Fibroblast of skin of left biceps (primary cell): ENCODE results near the gene PTPN4.

Experiments used
- DNase-seq, 2 experiments: peaks; one replicate each; pipeline ENCODE4 v3.0.0-alpha.2; 2013; ENCODE audit warnings: low read depth in 2 of 2

PTPN4 gene

GRCh38 chr2:119808516-119809147 lies 48.9 kb downstream of the PTPN4 start:
- DNase-seq, result no peak

- DNase-seq, result peak in 1 of 2 experiments; percentile 29
Measured at GRCh38 chr2:119809339-119810048, 49.8 kb downstream of the PTPN4 start.

GRCh38 chr2:119810049-119810630 lies 50.4 kb downstream of the PTPN4 start:
- DNase-seq, result no peak

- no peak for DNase-seq
Measured at GRCh38 chr2:119814216-119814615, 54.5 kb downstream of the PTPN4 start.

GRCh38 chr2:119818792-119819191 lies 59.1 kb downstream of the PTPN4 start:
- DNase-seq, result no peak

GRCh38 chr2:119819846-119820245 lies 60.1 kb downstream of the PTPN4 start:
- peak in 1 of 2 experiments; percentile 4 for DNase-seq

- DNase-seq, result peak; percentile 96 to 97
Measured at GRCh38 chr2:119820275-119820674, 60.6 kb downstream of the PTPN4 start.

GRCh38 chr2:119821266-119821665 lies 61.5 kb downstream of the PTPN4 start:
- no peak for DNase-seq

GRCh38 chr2:119823734-119824334 lies 64.1 kb downstream of the PTPN4 start:
- DNase-seq, result peak in 1 of 2 experiments; percentile 4

GRCh38 chr2:119826370-119826961 lies 66.7 kb downstream of the PTPN4 start:
- DNase-seq, result peak in 1 of 2 experiments; percentile 4

- no peak for DNase-seq
Measured at GRCh38 chr2:119827866-119828507, 68.3 kb downstream of the PTPN4 start.

GRCh38 chr2:119836455-119837142 lies 76.9 kb downstream of the PTPN4 start:
- DNase-seq, result no peak

- no peak for DNase-seq
Measured at GRCh38 chr2:119837350-119837749, 77.6 kb downstream of the PTPN4 start.

GRCh38 chr2:119837759-119838158 lies 78.0 kb downstream of the PTPN4 start:
- DNase-seq, result no peak

- no peak for DNase-seq
Measured at GRCh38 chr2:119838179-119838578, 78.5 kb downstream of the PTPN4 start.

- no peak for DNase-seq
Measured at GRCh38 chr2:119841550-119841949, 81.8 kb downstream of the PTPN4 start.

GRCh38 chr2:119846021-119846420 lies 86.3 kb downstream of the PTPN4 start:
- DNase-seq, result no peak

GRCh38 chr2:119849838-119850565 lies 90.3 kb downstream of the PTPN4 start:
- no peak for DNase-seq

- no peak for DNase-seq
Measured at GRCh38 chr2:119852214-119852613, 92.5 kb downstream of the PTPN4 start.

GRCh38 chr2:119853777-119854399 lies 94.2 kb downstream of the PTPN4 start:
- DNase-seq, result no peak
